A549 (cell line): ENCODE results near the gene HDX. TPM values are rescaled to one million over a fixed set of nuclear protein-coding genes. Genes with fewer than 3 reads are reported as not detected.

Experiments used
- ATAC-seq, 2 experiments: fragments of 200-7000 bp in 1 of 2; fragments of >200 bp in 1 of 2; cut with Nextera tagmentation in 1 of 2; cut with Tn5 transposase in 1 of 2; 3 replicates each; pipeline versions ENCODE4 v1.8.0 to v1.9.1; 2018 to 2020; ENCODE audit warnings: mild to moderate bottlenecking in 1 of 2, moderate library complexity in 1 of 2
- CTCF ChIA-PET: fragments of 300-600 bp; sonication (Branson Sonifier 250); formaldehyde crosslinking; extraction: SDS; loops from one replicate; lab custom pipeline; 2021; ENCODE audit warnings: antibody characterized with exemption, inconsistent platforms; lab: Yijun Ruan, JAX
- POLR2A ChIA-PET: fragments of 350-600 bp; formaldehyde crosslinking; extraction: SDS; loops from one replicate; lab custom pipeline; 2021; ENCODE audit warnings: antibody characterized with exemption, inconsistent platforms; lab: Yijun Ruan, JAX
- DNase-seq, 2 experiments: peaks; one replicate each; pipeline versions ENCODE4 v3.0.0 to v3.0.0-alpha.2; 2011 to 2016; ENCODE audit warnings: low read depth in 1 of 2, low spot score in 1 of 2
- FAIRE-seq: peaks from 2 replicates; lab custom pipeline; 2011; peaks lifted over from hg19 to GRCh38; lab: Jason Lieb, UNC
- H3K27ac ChIP-seq, 2 experiments: fragments of >200 bp; sonication (Bioruptor Twin); formaldehyde crosslinking; 3 replicates each; pipeline ENCODE4 v1.5.1; 2016 to 2017
- H3K4me1 ChIP-seq: fragments of >200 bp; sonication (Bioruptor Twin); formaldehyde crosslinking; 3 replicates; pipeline ENCODE4 v1.6.1; 2016
- H3K4me2 ChIP-seq: fragments of >200 bp; sonication (Bioruptor Twin); formaldehyde crosslinking; 3 replicates; pipeline ENCODE4 v1.6.1; 2016
- H3K4me3 ChIP-seq: fragments of >200 bp; sonication (Bioruptor Twin); formaldehyde crosslinking; 3 replicates; pipeline ENCODE4 v1.5.1; 2016
- H3K9me3 ChIP-seq: fragments of >200 bp; sonication (Bioruptor Twin); formaldehyde crosslinking; 3 replicates; pipeline ENCODE4 v1.6.1; 2016
- BHLHE40 ChIP-seq: IDR thresholded peaks from 2 replicates; pipeline ENCODE4 v1.6.1; 2012; ENCODE audit warnings: low read depth, low read length, inconsistent platforms
- EHF ChIP-seq: fragments of 250-450 bp; sonication (Bioruptor Pico); IDR thresholded peaks from 2 replicates; pipeline ENCODE4 v1.5.0; 2020; ENCODE audit warnings: mild to moderate bottlenecking
- ELK1 ChIP-seq: fragments of 150-350 bp; IDR thresholded peaks from 2 replicates; pipeline ENCODE4 v1.6.1; 2014; ENCODE audit warnings: low read depth, mild to moderate bottlenecking, low read length
- EP300 ChIP-seq, 2 experiments: fragments of >200 bp; sonication (Bioruptor Twin); formaldehyde crosslinking; IDR thresholded peaks; 2 replicates in 1 of 2; 3 replicates in 1 of 2; pipeline ENCODE4 v1.6.1; 2016 to 2017
- FOSB ChIP-seq: fragments of 250-450 bp; sonication (Bioruptor Pico); IDR thresholded peaks from 2 replicates; pipeline ENCODE4 v1.5.0; 2020; ENCODE audit warnings: mild to moderate bottlenecking, moderate library complexity
- FOSL2 ChIP-seq, 2 experiments: fragments of 450-650 bp in 1 of 2; fragments of >200 bp in 1 of 2; sonication (Bioruptor Twin) in 1 of 2; formaldehyde crosslinking; IDR thresholded peaks; 2 replicates each; pipeline versions ENCODE4 v1.5.0 to v1.6.1; 2016 to 2020; ENCODE audit warnings: mild to moderate bottlenecking in 1 of 2, moderate library complexity in 1 of 2
- HDAC2 ChIP-seq: fragments of 200-600 bp; sonication (generic); IDR thresholded peaks from 2 replicates; pipeline ENCODE4 v1.6.1; 2016
- HEYL ChIP-seq: fragments of 250-450 bp; sonication (Bioruptor Pico); IDR thresholded peaks from 2 replicates; pipeline ENCODE4 v1.8.0; 2021; ENCODE audit warnings: mild to moderate bottlenecking, moderate library complexity
- HOXB13 ChIP-seq: fragments of 250-450 bp; sonication (Bioruptor Pico); IDR thresholded peaks from 2 replicates; pipeline ENCODE4 v1.5.0; 2020; ENCODE audit warnings: low read depth, mild to moderate bottlenecking, moderate library complexity
- HOXB5 ChIP-seq: fragments of 250-450 bp; sonication (Bioruptor Pico); IDR thresholded peaks from 2 replicates; pipeline ENCODE4 v1.5.0; 2020; ENCODE audit warnings: mild to moderate bottlenecking, moderate library complexity
- JUNB ChIP-seq: fragments of >200 bp; sonication (Bioruptor Twin); formaldehyde crosslinking; IDR thresholded peaks from 2 replicates; pipeline ENCODE4 v1.6.1; 2016
- KDM1A ChIP-seq: fragments of 200-600 bp; sonication (generic); IDR thresholded peaks from 2 replicates; pipeline ENCODE4 v1.6.1; 2016; ENCODE audit warnings: low read depth, mild to moderate bottlenecking
- KDM5A ChIP-seq: fragments of 200-600 bp; sonication (generic); IDR thresholded peaks from 2 replicates; pipeline ENCODE4 v1.6.1; 2016; ENCODE audit warnings: antibody characterized with exemption, mild to moderate bottlenecking
- MAFK ChIP-seq: fragments of 450-650 bp; IDR thresholded peaks from 2 replicates; pipeline ENCODE4 v1.6.1; 2014; ENCODE audit not compliant: partially characterized antibody
- MAX ChIP-seq: IDR thresholded peaks from 2 replicates; pipeline ENCODE4 v1.6.1; 2012
- MYC ChIP-seq: IDR thresholded peaks from 2 replicates; pipeline ENCODE4 v1.6.1; 2012; ENCODE audit warnings: mild to moderate bottlenecking, inconsistent platforms, low read length, improper control_type of control experiment, borderline replicate concordance
- NPAS2 ChIP-seq: fragments of 250-450 bp; sonication (Bioruptor Pico); IDR thresholded peaks from 2 replicates; pipeline ENCODE4 v1.8.0; 2022; ENCODE audit warnings: mild to moderate bottlenecking, moderate library complexity, borderline replicate concordance
- NR3C1 ChIP-seq: fragments of >200 bp; sonication (Bioruptor Twin); formaldehyde crosslinking; IDR thresholded peaks from 3 replicates; pipeline ENCODE4 v1.6.1; 2017
- POLR2AphosphoS2 ChIP-seq: conservative IDR thresholded peaks from 2 replicates; pipeline ENCODE4 v1.6.1; 2012; ENCODE audit warnings: low read length, improper control_type of control experiment, inconsistent platforms
- RAD21 ChIP-seq, 2 experiments: fragments of >200 bp in 1 of 2; sonication (Bioruptor Twin) in 1 of 2; formaldehyde crosslinking in 1 of 2; IDR thresholded peaks in 1 of 2; conservative IDR thresholded peaks in 1 of 2; 2 replicates in 1 of 2; 3 replicates in 1 of 2; pipeline ENCODE4 v1.6.1; 2012 to 2018; ENCODE audit warnings: inconsistent platforms in 1 of 2
- RCOR1 ChIP-seq: fragments of 150-350 bp; IDR thresholded peaks from 2 replicates; pipeline ENCODE4 v1.6.1; 2014; ENCODE audit warnings: antibody characterized with exemption, low read length, low read depth
- REST ChIP-seq: fragments of 200-600 bp; sonication (generic); IDR thresholded peaks from 2 replicates; pipeline ENCODE4 v1.6.1; 2016; ENCODE audit warnings: antibody characterized with exemption, mild to moderate bottlenecking, moderate library complexity
- SREBF2 ChIP-seq: fragments of 450-650 bp; IDR thresholded peaks from 2 replicates; pipeline ENCODE4 v1.6.1; 2014; ENCODE audit warnings: mild to moderate bottlenecking, moderate library complexity
- ZC3H11A ChIP-seq: fragments of 450-650 bp; IDR thresholded peaks from 2 replicates; pipeline ENCODE4 v1.6.1; 2014; ENCODE audit warnings: antibody characterized with exemption, mild to moderate bottlenecking
- ZNF302 ChIP-seq: fragments of 250-450 bp; sonication (Bioruptor Pico); IDR thresholded peaks from 2 replicates; pipeline ENCODE4 v1.9.0; 2021; ENCODE audit warnings: inconsistent platforms, mild to moderate bottlenecking, moderate library complexity
- WGBS: methylation state at CpG from one replicate; pipeline ENCODE4 v1.1.6; 2017; ENCODE audit errors: missing lambda C conversion rate; 5-methylcytosine and 5-hydroxymethylcytosine counted together
- polyA plus RNA-seq, 4 experiments: library from polyadenylated mRNA; depleted of rRNA in 3 of 4; stranded (reverse); fragments of >200 nt; fragmentation: RNase III in 1 of 4; extraction: RNeasy Plus Mini Kit Qiagen cat#74134 plus additional on column Dnase treatment in 1 of 4; gene quantifications; 2 replicates in 3 of 4; 3 replicates in 1 of 4; pipeline ENCODE4 v1.2.3, GENCODE V29; 2011 to 2017
- TF ChIP-seq, protein P1 (sequence below): IDR thresholded peaks from 2 replicates; pipeline ENCODE4 v1.6.1; 2012; ENCODE audit warnings: low read depth, borderline replicate concordance
- TF ChIP-seq, protein P2 (sequence below): fragments of 250-450 bp; sonication (Bioruptor Pico); IDR thresholded peaks from 2 replicates; pipeline ENCODE4 v1.5.0; 2021; ENCODE audit warnings: mild to moderate bottlenecking, moderate library complexity, borderline replicate concordance

HDX gene
- polyA plus RNA-seq, 2 of the 4 experiments (the other 2 are of a cell fraction), result 3.9 to 4.0 TPM

GRCh38 chrX:84467898-84468297 lies 34.4 kb downstream of the HDX start:
- no peak overlapping the region for H3K4me3 ChIP-seq
- no peak overlapping the region for H3K27ac ChIP-seq
- WGBS, result 7% methylated on average over 1 of the region's 1 CpG
- H3K4me2 ChIP-seq, result no peak overlapping the region
- POLR2A ChIA-PET, result no interaction called here
- ATAC-seq, result no peak
- no peaks in the 10 kb centered on the region for H3K9me3 ChIP-seq
- H3K4me1 ChIP-seq, result no peaks in the 10 kb centered on the region
- no peak for FAIRE-seq
- CTCF ChIA-PET, result no interaction called here
- TF ChIP-seq REST (no peak), EHF (CRISPR knock-in tag) (no peak), SREBF2 (no peak), JUNB (no peak), MAX (no peak), HOXB13 (CRISPR knock-in tag) (no peak), MYC (no peak), ZC3H11A (no peak), HDAC2 (no peak), NPAS2 (CRISPR knock-in tag) (no peak), EP300 (IDR thresholded peaks at IDR 0.05) (no peak), MAFK (no peak), BHLHE40 (no peak), POLR2AphosphoS2 (no peak), FOSL2 (IDR thresholded peaks at IDR 0.05) (no peak), FOSL2 (CRISPR knock-in tag; IDR thresholded peaks at IDR 0.05) (no peak)
- TF ChIP-seq, protein P1, sequence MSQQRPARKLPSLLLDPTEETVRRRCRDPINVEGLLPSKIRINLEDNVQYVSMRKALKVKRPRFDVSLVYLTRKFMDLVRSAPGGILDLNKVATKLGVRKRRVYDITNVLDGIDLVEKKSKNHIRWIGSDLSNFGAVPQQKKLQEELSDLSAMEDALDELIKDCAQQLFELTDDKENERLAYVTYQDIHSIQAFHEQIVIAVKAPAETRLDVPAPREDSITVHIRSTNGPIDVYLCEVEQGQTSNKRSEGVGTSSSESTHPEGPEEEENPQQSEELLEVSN, result no peak
- no peak for DNase-seq

- H3K9me3 ChIP-seq, result no peaks in the 10 kb centered on the region
- H3K4me2 ChIP-seq, result no peak overlapping the region
- DNase-seq (no peak), FAIRE-seq (no peak), ATAC-seq (no peak)
- H3K4me1 ChIP-seq, result no peaks in the 10 kb centered on the region
- POLR2A ChIA-PET, result no interaction called here
- CTCF ChIA-PET, result interaction anchor here (0.6 kb wide), 1 partner anchor 470 kb away, joined by 3 read pairs; no protein-coding TSS in a partner anchor
- no peak overlapping the region for H3K4me3 ChIP-seq
- H3K27ac ChIP-seq, result no peak overlapping the region
- WGBS, result 73% methylated on average over 1 of the region's 2 CpGs
- TF ChIP-seq MYC (no peak), KDM1A (no peak), NR3C1 (no peak), HOXB5 (no peak), BHLHE40 (no peak), ZNF302 (CRISPR knock-in tag) (no peak), KDM5A (no peak), EP300 (IDR thresholded peaks at IDR 0.05) (no peak), MAFK (no peak), FOSB (CRISPR knock-in tag) (no peak), HEYL (CRISPR knock-in tag) (no peak), MAX (no peak), NPAS2 (CRISPR knock-in tag) (no peak), ELK1 (no peak), RAD21 (conservative IDR thresholded peaks at IDR 0.05 in 1 of 2, IDR thresholded peaks at IDR 0.05 in 1 of 2) (no peak), EHF (CRISPR knock-in tag) (no peak), RCOR1 (no peak)
- TF ChIP-seq, protein P2, sequence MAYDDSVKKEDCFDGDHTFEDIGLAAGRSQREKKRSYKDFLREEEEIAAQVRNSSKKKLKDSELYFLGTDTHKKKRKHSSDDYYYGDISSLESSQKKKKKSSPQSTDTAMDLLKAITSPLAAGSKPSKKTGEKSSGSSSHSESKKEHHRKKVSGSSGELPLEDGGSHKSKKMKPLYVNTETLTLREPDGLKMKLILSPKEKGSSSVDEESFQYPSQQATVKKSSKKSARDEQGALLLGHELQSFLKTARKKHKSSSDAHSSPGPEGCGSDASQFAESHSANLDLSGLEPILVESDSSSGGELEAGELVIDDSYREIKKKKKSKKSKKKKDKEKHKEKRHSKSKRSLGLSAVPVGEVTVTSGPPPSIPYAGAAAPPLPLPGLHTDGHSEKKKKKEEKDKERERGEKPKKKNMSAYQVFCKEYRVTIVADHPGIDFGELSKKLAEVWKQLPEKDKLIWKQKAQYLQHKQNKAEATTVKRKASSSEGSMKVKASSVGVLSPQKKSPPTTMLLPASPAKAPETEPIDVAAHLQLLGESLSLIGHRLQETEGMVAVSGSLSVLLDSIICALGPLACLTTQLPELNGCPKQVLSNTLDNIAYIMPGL (CRISPR knock-in tag), result no peak
- TF ChIP-seq, protein P1, result no peak
Observed at GRCh38 chrX:84453351-84454246, 48.7 kb downstream of the HDX start.
